ENCODE measurements around the gene PKP4. TPM values are rescaled to one million over a fixed set of nuclear protein-coding genes. Genes with fewer than 3 reads are reported as not detected.

PKP4 gene
- polyA plus RNA-seq, 1 donor from 2014 or later, result 24.2 TPM

DNA sequence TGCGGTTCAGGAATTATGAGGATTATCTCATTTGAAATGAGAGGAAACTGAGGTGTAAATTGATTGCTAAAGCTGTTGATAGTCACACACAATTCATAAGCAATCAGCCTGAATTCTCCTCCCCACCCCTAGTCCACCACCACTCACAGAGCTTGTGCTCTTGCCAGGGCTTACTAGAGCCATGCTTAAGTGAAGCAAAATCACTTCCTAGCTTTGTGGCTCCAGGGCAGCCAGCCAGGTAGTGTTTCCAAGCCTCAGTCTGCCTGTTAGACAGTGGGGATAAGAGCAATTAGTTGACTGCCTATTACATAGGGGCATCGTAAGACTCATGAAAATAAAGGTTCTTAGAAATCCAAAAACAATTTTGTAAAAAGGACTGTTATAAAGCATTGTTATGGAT is 87.2 kb downstream of the PKP4 start:
- H3K9ac ChIP-seq (ENCODE audit: low read length), result no peak overlapping the region
- H3K4me2 ChIP-seq (ENCODE audit: low read length), result no peak overlapping the region
- TF ChIP-seq RAD21 (conservative IDR thresholded peaks at IDR 0.05) (no peak), EP300 (conservative IDR thresholded peaks at IDR 0.05; ENCODE audit: poor library complexity, severe bottlenecking) (no peak), SMC3 (conservative IDR thresholded peaks at IDR 0.05; ENCODE audit: poor library complexity) (no peak), EZH2 (IDR thresholded peaks at IDR 0.05; ENCODE audit: borderline replicate concordance, insufficient read depth, low read length, poor library complexity, severe bottlenecking) (no peak), TAF1 (IDR thresholded peaks at IDR 0.05; ENCODE audit: low read depth) (no peak), POLR2AphosphoS5 (IDR thresholded peaks at IDR 0.05) (no peak), MXI1 (conservative IDR thresholded peaks at IDR 0.05; ENCODE audit: poor library complexity, severe bottlenecking) (no peak)
- TF ChIP-seq, protein P1, sequence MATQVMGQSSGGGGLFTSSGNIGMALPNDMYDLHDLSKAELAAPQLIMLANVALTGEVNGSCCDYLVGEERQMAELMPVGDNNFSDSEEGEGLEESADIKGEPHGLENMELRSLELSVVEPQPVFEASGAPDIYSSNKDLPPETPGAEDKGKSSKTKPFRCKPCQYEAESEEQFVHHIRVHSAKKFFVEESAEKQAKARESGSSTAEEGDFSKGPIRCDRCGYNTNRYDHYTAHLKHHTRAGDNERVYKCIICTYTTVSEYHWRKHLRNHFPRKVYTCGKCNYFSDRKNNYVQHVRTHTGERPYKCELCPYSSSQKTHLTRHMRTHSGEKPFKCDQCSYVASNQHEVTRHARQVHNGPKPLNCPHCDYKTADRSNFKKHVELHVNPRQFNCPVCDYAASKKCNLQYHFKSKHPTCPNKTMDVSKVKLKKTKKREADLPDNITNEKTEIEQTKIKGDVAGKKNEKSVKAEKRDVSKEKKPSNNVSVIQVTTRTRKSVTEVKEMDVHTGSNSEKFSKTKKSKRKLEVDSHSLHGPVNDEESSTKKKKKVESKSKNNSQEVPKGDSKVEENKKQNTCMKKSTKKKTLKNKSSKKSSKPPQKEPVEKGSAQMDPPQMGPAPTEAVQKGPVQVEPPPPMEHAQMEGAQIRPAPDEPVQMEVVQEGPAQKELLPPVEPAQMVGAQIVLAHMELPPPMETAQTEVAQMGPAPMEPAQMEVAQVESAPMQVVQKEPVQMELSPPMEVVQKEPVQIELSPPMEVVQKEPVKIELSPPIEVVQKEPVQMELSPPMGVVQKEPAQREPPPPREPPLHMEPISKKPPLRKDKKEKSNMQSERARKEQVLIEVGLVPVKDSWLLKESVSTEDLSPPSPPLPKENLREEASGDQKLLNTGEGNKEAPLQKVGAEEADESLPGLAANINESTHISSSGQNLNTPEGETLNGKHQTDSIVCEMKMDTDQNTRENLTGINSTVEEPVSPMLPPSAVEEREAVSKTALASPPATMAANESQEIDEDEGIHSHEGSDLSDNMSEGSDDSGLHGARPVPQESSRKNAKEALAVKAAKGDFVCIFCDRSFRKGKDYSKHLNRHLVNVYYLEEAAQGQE (IDR thresholded peaks at IDR 0.05; ENCODE audit: borderline replicate concordance), result no peak
- TF ChIP-seq, protein P2, sequence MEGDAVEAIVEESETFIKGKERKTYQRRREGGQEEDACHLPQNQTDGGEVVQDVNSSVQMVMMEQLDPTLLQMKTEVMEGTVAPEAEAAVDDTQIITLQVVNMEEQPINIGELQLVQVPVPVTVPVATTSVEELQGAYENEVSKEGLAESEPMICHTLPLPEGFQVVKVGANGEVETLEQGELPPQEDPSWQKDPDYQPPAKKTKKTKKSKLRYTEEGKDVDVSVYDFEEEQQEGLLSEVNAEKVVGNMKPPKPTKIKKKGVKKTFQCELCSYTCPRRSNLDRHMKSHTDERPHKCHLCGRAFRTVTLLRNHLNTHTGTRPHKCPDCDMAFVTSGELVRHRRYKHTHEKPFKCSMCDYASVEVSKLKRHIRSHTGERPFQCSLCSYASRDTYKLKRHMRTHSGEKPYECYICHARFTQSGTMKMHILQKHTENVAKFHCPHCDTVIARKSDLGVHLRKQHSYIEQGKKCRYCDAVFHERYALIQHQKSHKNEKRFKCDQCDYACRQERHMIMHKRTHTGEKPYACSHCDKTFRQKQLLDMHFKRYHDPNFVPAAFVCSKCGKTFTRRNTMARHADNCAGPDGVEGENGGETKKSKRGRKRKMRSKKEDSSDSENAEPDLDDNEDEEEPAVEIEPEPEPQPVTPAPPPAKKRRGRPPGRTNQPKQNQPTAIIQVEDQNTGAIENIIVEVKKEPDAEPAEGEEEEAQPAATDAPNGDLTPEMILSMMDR (IDR thresholded peaks at IDR 0.05; ENCODE audit: poor library complexity, severe bottlenecking), result no peak
- H4K20me1 ChIP-seq (ENCODE audit: insufficient read depth), result no peaks in the 10 kb centered on the region
- no peaks in the 10 kb centered on the region for H3F3A ChIP-seq (ENCODE audit: insufficient read depth, low read length, poor library complexity, severe bottlenecking)
- H3K27me3 ChIP-seq (ENCODE audit: insufficient read depth, low read depth, low read length), result no peaks in the 10 kb centered on the region
- H3K27ac ChIP-seq (ENCODE audit: low read length), result no peak overlapping the region
- H2AFZ ChIP-seq (ENCODE audit: low read depth, low read length), result no peak overlapping the region
- H3K36me3 ChIP-seq (ENCODE audit: insufficient read depth, low read length), result no peaks in the 10 kb centered on the region
- no peaks in the 10 kb centered on the region for H3K9me2 ChIP-seq (ENCODE audit: insufficient read depth, low read length)
- H3K4me3 ChIP-seq (ENCODE audit: low read length), result no peak overlapping the region
- H3K9me3 ChIP-seq (ENCODE audit: low read length), result no peaks in the 10 kb centered on the region
- H3K79me2 ChIP-seq (replicated peaks; ENCODE audit: insufficient read depth, low read length), result no peaks in the 10 kb centered on the region

DNA sequence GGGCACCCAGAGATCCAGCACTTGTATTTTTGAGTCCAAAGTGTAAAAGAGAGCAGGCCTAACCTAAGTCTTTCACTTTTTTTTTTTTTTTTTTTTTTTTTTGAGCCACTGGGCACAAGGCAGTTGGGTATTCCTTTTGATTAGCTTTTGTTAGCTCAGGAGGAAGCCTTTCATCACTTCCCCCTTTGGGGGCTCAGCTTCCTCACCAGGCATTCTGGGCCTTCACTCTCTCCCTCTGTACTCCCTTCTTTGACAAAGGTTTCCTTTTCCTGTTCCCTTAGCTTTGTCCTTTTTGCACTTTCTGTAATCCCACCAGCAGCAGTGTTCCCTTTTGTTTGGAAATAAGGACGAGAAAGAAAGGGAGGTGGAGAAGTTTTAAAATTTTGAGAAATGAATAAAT is 88.2 kb downstream of the PKP4 start:
- Histone ChIP-seq H3K27me3 (ENCODE audit: insufficient read depth, low read depth, low read length) (no peaks in the 10 kb centered on the region), H3F3A (ENCODE audit: insufficient read depth, low read length, poor library complexity, severe bottlenecking) (no peaks in the 10 kb centered on the region), H2AFZ (ENCODE audit: low read depth, low read length) (no peak overlapping the region), H3K9me2 (ENCODE audit: insufficient read depth, low read length) (no peaks in the 10 kb centered on the region), H3K9me3 (ENCODE audit: low read length) (no peaks in the 10 kb centered on the region), H4K20me1 (ENCODE audit: insufficient read depth) (no peaks in the 10 kb centered on the region), H3K9ac (ENCODE audit: low read length) (no peak overlapping the region), H3K36me3 (ENCODE audit: insufficient read depth, low read length) (no peaks in the 10 kb centered on the region), H3K4me2 (ENCODE audit: low read length) (no peak overlapping the region), H3K27ac (ENCODE audit: low read length) (no peak overlapping the region), H3K79me2 (replicated peaks; ENCODE audit: insufficient read depth, low read length) (no peaks in the 10 kb centered on the region), H3K4me3 (ENCODE audit: low read length) (no peak overlapping the region)
- TF ChIP-seq EP300 (conservative IDR thresholded peaks at IDR 0.05; ENCODE audit: poor library complexity, severe bottlenecking), result no peak
- TF ChIP-seq TAF1 (IDR thresholded peaks at IDR 0.05; ENCODE audit: low read depth), result no peak
- TF ChIP-seq, protein P1 (IDR thresholded peaks at IDR 0.05; ENCODE audit: borderline replicate concordance), result no peak
- no peak for TF ChIP-seq POLR2AphosphoS5 (IDR thresholded peaks at IDR 0.05)
- TF ChIP-seq, protein P2 (IDR thresholded peaks at IDR 0.05; ENCODE audit: poor library complexity, severe bottlenecking), result no peak
- TF ChIP-seq SMC3 (conservative IDR thresholded peaks at IDR 0.05; ENCODE audit: poor library complexity), result no peak
- TF ChIP-seq RAD21 (conservative IDR thresholded peaks at IDR 0.05), result no peak
- TF ChIP-seq MXI1 (conservative IDR thresholded peaks at IDR 0.05; ENCODE audit: poor library complexity, severe bottlenecking), result no peak
